CD4-positive, CD25-positive, alpha-beta regulatory T cell (primary cell): ENCODE results near the gene ACVRL1. TPM values are rescaled to one million over a fixed set of nuclear protein-coding genes. Genes with fewer than 3 reads are reported as not detected.
"Not testable (repeated sequence)": the region's sequence is repeated elsewhere in the genome, so short reads cannot be mapped to it uniquely, and the experiment has no call there.

Source experiments
- ATAC-seq, 2 donors: fragments of 150-1000 bp; cut with Tn5 transposase; one replicate each; pipeline ENCODE4 v1.10.0; 2021; ENCODE audit warnings: low read depth in 2 of 2, moderate number of reproducible peaks in 2 of 2, moderate library complexity in 1 of 2
- DNase-seq, 3 donors: peaks; one replicate each; pipeline versions ENCODE4 v3.0.0 to v3.0.0-alpha.2; 2012 to 2022; ENCODE audit warnings: mixed read lengths in 1 of 3
- H3K27ac ChIP-seq: one replicate; pipeline ENCODE4 v1.7.0; 2013; ENCODE audit warnings: mild to moderate bottlenecking, low read length; ENCODE audit not compliant: insufficient read depth, poor library complexity, severe bottlenecking
- H3K27me3 ChIP-seq: one replicate; pipeline ENCODE4 v1.7.0; 2013; ENCODE audit warnings: low read length; ENCODE audit not compliant: control insufficient read depth, insufficient read depth
- H3K36me3 ChIP-seq: one replicate; pipeline ENCODE4 v1.7.0; 2013; ENCODE audit warnings: mild to moderate bottlenecking, low read length, moderate library complexity; ENCODE audit not compliant: control insufficient read depth, insufficient read depth
- H3K4me1 ChIP-seq: 2 replicates; pipeline ENCODE4 v1.7.0; 2013; ENCODE audit warnings: mild to moderate bottlenecking, low read length; ENCODE audit not compliant: insufficient read depth, control insufficient read depth, poor library complexity, severe bottlenecking
- H3K4me3 ChIP-seq: one replicate; pipeline ENCODE4 v1.7.0; 2013; ENCODE audit warnings: low read depth, mild to moderate bottlenecking, low read length, moderate library complexity
- H3K9me3 ChIP-seq, 2 experiments: 1 replicate in 1 of 2; 2 replicates in 1 of 2; pipeline ENCODE4 v1.7.0; 2013; ENCODE audit warnings: low read length in 2 of 2, mild to moderate bottlenecking in 1 of 2, moderate library complexity in 1 of 2; ENCODE audit not compliant: control insufficient read depth in 2 of 2
- H3K27ac Mint-ChIP-seq, 3 donors: one replicate each; pipeline ENCODE4 v1.8.0; 2020 to 2022; ENCODE audit warnings: mild to moderate bottlenecking in 3 of 3, mixed read lengths in 3 of 3, moderate library complexity in 2 of 3
- H3K27me3 Mint-ChIP-seq: one replicate; pipeline ENCODE4 v1.8.0; 2022; ENCODE audit warnings: mild to moderate bottlenecking, mixed read lengths
- H3K36me3 Mint-ChIP-seq: one replicate; pipeline ENCODE4 v1.8.0; 2020; ENCODE audit warnings: mixed read lengths
- H3K4me1 Mint-ChIP-seq, 4 donors: one replicate each; pipeline ENCODE4 v1.8.0; 2020 to 2022; ENCODE audit warnings: mixed read lengths in 4 of 4, mild to moderate bottlenecking in 1 of 4
- H3K4me3 Mint-ChIP-seq, 4 donors: one replicate each; pipeline ENCODE4 v1.8.0; 2020 to 2022; ENCODE audit warnings: mild to moderate bottlenecking in 4 of 4, mixed read lengths in 4 of 4, moderate library complexity in 3 of 4
- H3K9me3 Mint-ChIP-seq, 7 donors: one replicate each; pipeline ENCODE4 v1.8.0; 2020 to 2022; ENCODE audit warnings: mixed read lengths in 7 of 7, mild to moderate bottlenecking in 3 of 7, moderate library complexity in 2 of 7
- polyA plus RNA-seq, 4 donors: library from polyadenylated mRNA; unstranded; fragments of 300-500 nt; fragmentation: Illumina TruSeq; gene quantifications; one replicate each; pipeline ENCODE4 v1.2.3, GENCODE V29; 2021
- total RNA-seq: library from RNA; stranded (reverse); gene quantifications from one replicate; pipeline ENCODE4 v1.2.3, GENCODE V29; 2022

The ACVRL1 gene
- total and polyA plus RNA-seq, 5 donors from 2014 or later, result not detected

- Mint-ChIP-seq H3K27ac (no peak overlapping the region), H3K4me3 (no peak overlapping the region), H3K9me3 (no peaks in the 10 kb centered on the region), H3K27me3 (peaks cover 30% of the 10 kb centered on the region), H3K4me1 (peaks cover 0 to 5% (median 0%) of the 10 kb centered on the region in 4 donors), H3K36me3 (no peaks in the 10 kb centered on the region)
- ATAC-seq, result no peak
- H3K36me3 ChIP-seq, result no peaks in the 10 kb centered on the region
- H3K4me3 ChIP-seq, result no peak overlapping the region
- H3K9me3 ChIP-seq, result no peaks in the 10 kb centered on the region
- no peak for DNase-seq
- no peak overlapping the region for H3K27ac ChIP-seq
- H3K4me1 ChIP-seq, result no peaks in the 10 kb centered on the region
- H3K27me3 ChIP-seq, result peaks cover 3% of the 10 kb centered on the region
These were observed 32.8 kb upstream of the ACVRL1 start for GRCh38 chr12:51874486-51874885.

GRCh38 chr12:51879102-51879501, 28.2 kb upstream of the ACVRL1 start:
- Histone ChIP-seq H3K27ac (no peak overlapping the region), H3K4me1 (no peaks in the 10 kb centered on the region), H3K36me3 (no peaks in the 10 kb centered on the region), H3K9me3 (no peaks in the 10 kb centered on the region), H3K27me3 (no peaks in the 10 kb centered on the region), H3K4me3 (no peak overlapping the region)
- Mint-ChIP-seq H3K27ac (no peak overlapping the region), H3K4me3 (no peak overlapping the region), H3K36me3 (no peaks in the 10 kb centered on the region), H3K4me1 (peaks cover 0 to 2% (median 0%) of the 10 kb centered on the region in 4 donors), H3K27me3 (peaks cover 8% of the 10 kb centered on the region), H3K9me3 (peaks cover 0 to 2% (median 0%) of the 10 kb centered on the region in 7 donors)
- DNase-seq (no peak), ATAC-seq (no peak)

- no peaks in the 10 kb centered on the region for H3K9me3 ChIP-seq
- H3K4me3 ChIP-seq, result no peak overlapping the region
- H3K27ac Mint-ChIP-seq, result no peak overlapping the region
- no peak for DNase-seq
- no peak for ATAC-seq
- H3K36me3 Mint-ChIP-seq, result no peaks in the 10 kb centered on the region
- H3K36me3 ChIP-seq, result no peaks in the 10 kb centered on the region
- H3K27ac ChIP-seq, result no peak overlapping the region
- no peak overlapping the region for H3K4me3 Mint-ChIP-seq
- peaks cover 4% of the 10 kb centered on the region for H3K4me1 ChIP-seq
- no peaks in the 10 kb centered on the region for H3K27me3 ChIP-seq
- peaks cover 0 to 2% (median 0%) of the 10 kb centered on the region in 7 donors for H3K9me3 Mint-ChIP-seq
- H3K27me3 Mint-ChIP-seq, result peaks cover 8% of the 10 kb centered on the region
- H3K4me1 Mint-ChIP-seq, result peaks cover 5 to 20% (median 11%) of the 10 kb centered on the region in 4 donors
These were observed 24.0 kb upstream of the ACVRL1 start for GRCh38 chr12:51883295-51883694.

- Mint-ChIP-seq H3K27me3 (peaks cover 7% of the 10 kb centered on the region), H3K4me3 (no peak overlapping the region), H3K4me1 (peaks cover 5 to 20% (median 11%) of the 10 kb centered on the region in 4 donors), H3K27ac (peak overlapping the region in 2 of 3 donors; percentile 45 to 88), H3K36me3 (no peaks in the 10 kb centered on the region), H3K9me3 (peaks cover 0 to 2% (median 0%) of the 10 kb centered on the region in 7 donors)
- H3K9me3 ChIP-seq, result no peaks in the 10 kb centered on the region
- H3K27me3 ChIP-seq, result no peaks in the 10 kb centered on the region
- peaks cover 4% of the 10 kb centered on the region for H3K4me1 ChIP-seq
- H3K36me3 ChIP-seq, result no peaks in the 10 kb centered on the region
- H3K27ac ChIP-seq, result no peak overlapping the region
- H3K4me3 ChIP-seq, result no peak overlapping the region
- ATAC-seq, result no peak
- no peak for DNase-seq
These were observed 23.2 kb upstream of the ACVRL1 start for GRCh38 chr12:51883998-51884675.

GRCh38 chr12:51884676-51885229, 22.6 kb upstream of the ACVRL1 start:
- H3K4me3 ChIP-seq, result no peak overlapping the region

GRCh38 chr12:51885294-51886020, 21.8 kb upstream of the ACVRL1 start:
- not testable (repeated sequence) for H3K9me3 Mint-ChIP-seq, H3K27ac ChIP-seq, ATAC-seq, H3K27me3 Mint-ChIP-seq, H3K36me3 Mint-ChIP-seq, H3K4me1 ChIP-seq, H3K36me3 ChIP-seq, DNase-seq, H3K27me3 ChIP-seq, H3K9me3 ChIP-seq
- Mint-ChIP-seq H3K4me3 (peak overlapping the region in 2 of 4 donors; percentile 35 to 58), H3K4me1 (peaks cover 5 to 20% (median 11%) of the 10 kb centered on the region in 4 donors), H3K27ac (peak overlapping the region; percentile 88 to 91 (median 89))
- peak overlapping the region; percentile 73 for H3K4me3 ChIP-seq

More at GRCh38 chr12:51884676-51885229, 22.6 kb upstream of the ACVRL1 start:
- peaks cover 0 to 2% (median 0%) of the 10 kb centered on the region in 7 donors for H3K9me3 Mint-ChIP-seq
- no peaks in the 10 kb centered on the region for H3K9me3 ChIP-seq
- H3K4me1 ChIP-seq, result peaks cover 4% of the 10 kb centered on the region
- H3K27ac ChIP-seq, result no peak overlapping the region
- no peaks in the 10 kb centered on the region for H3K36me3 Mint-ChIP-seq
- no peaks in the 10 kb centered on the region for H3K27me3 ChIP-seq
- peaks cover 4% of the 10 kb centered on the region for H3K27me3 Mint-ChIP-seq
- H3K4me3 Mint-ChIP-seq, result no peak overlapping the region
- no peak for DNase-seq
- no peaks in the 10 kb centered on the region for H3K36me3 ChIP-seq
- peaks cover 5 to 20% (median 11%) of the 10 kb centered on the region in 4 donors for H3K4me1 Mint-ChIP-seq
- ATAC-seq, result no peak
- H3K27ac Mint-ChIP-seq, result peak overlapping the region; percentile 45 to 88 (median 88)

- Histone ChIP-seq H3K9me3 (no peaks in the 10 kb centered on the region), H3K36me3 (no peaks in the 10 kb centered on the region), H3K27ac (peak overlapping the region; percentile 38), H3K4me3 (peak overlapping the region; percentile 73), H3K4me1 (peaks cover 4% of the 10 kb centered on the region), H3K27me3 (no peaks in the 10 kb centered on the region)
- H3K27me3 Mint-ChIP-seq, result no peaks in the 10 kb centered on the region
- H3K4me3 Mint-ChIP-seq, result peak overlapping the region in 3 of 4 donors; percentile 7 to 72 (median 58)
- H3K4me1 Mint-ChIP-seq, result peaks cover 5 to 20% (median 11%) of the 10 kb centered on the region in 4 donors
- peak in 2 of 3 donors; percentile 50 to 80 for DNase-seq
- H3K36me3 Mint-ChIP-seq, result no peaks in the 10 kb centered on the region
- H3K9me3 Mint-ChIP-seq, result peaks cover 0 to 2% (median 0%) of the 10 kb centered on the region in 7 donors
- ATAC-seq, result peak; percentile 93 to 97
- peak overlapping the region; percentile 88 to 91 (median 89) for H3K27ac Mint-ChIP-seq
These were observed 21.1 kb upstream of the ACVRL1 start for GRCh38 chr12:51886021-51886710.
